ELF-1 (cell line): ENCODE data around the gene SCRG1.
A peak's percentile ranks its signal among the peaks of the same experiment; 100 is the strongest.

Experiments
- DNase-seq: peaks from one replicate; pipeline ENCODE4 v3.0.0-alpha.2; 2016; ENCODE audit warnings: low read depth, low spot score

Gene SCRG1

DNA sequence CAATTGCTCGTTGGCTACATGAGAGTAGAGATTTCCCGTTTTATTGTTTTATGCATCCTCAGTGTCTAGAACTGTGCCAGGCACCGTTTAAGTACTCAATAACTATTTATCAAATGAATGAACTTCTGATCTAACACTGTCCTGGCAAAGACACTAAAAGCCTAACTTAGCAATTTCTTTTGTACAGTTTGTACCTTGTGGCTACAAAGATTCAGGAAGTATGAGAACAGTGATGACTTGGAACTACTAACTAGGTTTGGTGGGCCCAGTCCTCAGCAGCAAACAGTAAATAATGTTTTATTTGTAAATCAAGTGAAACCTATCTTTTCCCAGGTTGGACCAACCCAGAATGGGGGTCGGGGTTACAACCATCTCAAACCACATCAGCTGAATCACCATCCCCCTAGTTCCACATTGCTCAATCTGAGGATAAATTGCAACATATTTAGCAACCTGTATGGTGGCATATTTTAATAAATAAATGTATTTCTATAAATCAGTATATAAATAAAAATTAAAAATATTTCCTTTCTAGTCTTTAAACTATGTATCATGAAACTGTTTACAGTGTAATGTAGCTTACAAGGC is 12.3 kb upstream of the SCRG1 start:
- no peak for DNase-seq

DNA sequence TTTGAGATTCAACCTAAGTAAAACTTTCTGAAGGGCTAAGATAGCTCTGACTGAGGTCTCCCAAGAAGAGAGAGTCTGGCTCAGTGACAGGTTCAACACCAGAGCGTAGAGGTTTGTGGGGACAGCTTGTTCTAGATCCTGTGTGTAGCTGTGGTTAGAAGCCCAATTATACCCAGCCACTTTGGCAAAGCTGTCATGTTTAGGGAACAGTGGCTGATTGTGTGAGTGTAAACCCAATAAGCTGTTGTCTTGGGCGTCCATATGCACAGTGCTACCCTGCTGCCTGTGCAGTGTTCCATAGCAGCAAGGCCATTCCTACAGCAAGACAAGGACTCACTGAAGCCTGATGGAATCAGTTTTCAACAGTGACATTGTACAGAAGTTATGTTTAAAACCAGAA is 11.2 kb upstream of the SCRG1 start:
- DNase-seq = no peak

DNA sequence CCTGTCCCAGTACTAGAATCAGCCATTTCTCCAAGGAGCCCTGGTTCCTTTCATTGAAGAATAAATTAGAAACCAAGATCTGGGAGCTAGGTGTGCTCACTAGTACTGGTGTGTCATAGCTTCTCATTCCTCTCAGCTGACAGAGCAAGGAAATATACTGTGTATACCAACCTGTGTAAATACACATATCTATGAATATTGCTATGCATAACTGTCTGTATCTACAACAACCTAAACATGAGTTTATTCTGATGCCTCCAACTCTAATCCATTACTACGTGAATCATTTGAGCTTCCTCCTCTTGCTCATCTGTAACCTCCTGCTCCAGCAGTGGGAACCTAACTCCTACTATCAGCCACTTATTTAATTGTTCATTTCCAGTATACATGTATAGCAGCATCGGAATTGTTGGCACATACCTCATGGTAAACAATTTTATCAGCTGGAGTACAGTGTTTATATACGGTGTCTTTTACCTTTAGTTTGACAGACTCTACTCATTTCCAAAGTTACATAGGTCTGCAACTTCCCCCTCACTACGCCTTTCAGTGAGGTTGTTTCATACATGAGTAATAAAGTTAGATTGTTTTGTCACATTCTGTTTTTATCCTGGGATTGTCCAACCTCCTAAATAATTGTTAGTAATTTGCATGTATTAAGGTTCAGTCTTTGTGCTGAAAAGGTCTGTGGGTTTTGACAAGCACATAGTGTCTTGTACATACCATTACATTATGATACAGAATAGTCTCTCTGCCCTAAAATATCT is 7.1 kb upstream of the SCRG1 start:
- no peak for DNase-seq

DNA sequence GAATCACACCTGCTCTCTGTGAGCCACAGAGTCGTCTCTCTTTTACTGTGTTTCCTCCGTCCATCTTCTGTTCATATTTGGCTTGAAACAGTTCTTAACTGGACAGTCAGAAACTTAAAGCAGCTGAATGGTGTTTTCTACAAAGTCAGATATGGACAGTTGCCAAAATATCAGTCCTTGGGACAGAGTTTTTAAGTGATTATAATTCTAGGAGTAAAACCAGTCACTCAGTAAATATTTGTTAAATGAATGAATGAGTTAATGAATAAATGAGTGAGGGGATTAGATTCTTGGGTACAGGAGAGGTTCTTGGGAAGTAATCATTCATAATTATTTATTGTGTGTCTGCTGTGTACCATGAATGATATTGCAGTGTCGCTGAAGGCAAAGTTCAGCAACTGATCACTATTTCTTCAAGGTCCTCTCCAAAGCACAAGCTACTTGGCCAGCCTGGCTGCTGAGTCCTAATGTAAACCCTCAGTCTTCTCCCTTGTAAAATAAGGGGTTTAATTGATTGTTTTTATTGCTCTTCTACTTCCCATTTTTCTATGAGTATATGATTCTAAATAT is 5.5 kb upstream of the SCRG1 start:
- DNase-seq = no peak

DNA sequence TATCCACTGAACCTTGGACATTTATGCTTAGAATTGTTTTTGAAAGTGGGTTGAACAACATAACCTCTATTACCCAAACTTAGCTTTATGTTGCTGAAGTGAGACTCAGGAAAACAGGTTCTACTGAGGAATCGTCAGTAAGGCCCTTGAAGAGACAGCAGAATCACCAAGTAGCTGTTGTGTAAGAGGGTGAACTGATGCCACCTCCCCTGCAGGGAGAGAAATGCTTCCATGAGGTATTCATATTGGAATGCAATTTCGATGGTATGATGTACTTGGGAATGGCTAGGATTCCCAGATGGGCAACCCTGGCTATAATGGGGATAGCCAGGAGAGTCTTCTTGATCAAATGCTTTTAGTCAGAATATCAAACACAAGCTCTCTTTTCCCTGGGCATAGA is 4.1 kb upstream of the SCRG1 start:
- no peak for DNase-seq

DNA sequence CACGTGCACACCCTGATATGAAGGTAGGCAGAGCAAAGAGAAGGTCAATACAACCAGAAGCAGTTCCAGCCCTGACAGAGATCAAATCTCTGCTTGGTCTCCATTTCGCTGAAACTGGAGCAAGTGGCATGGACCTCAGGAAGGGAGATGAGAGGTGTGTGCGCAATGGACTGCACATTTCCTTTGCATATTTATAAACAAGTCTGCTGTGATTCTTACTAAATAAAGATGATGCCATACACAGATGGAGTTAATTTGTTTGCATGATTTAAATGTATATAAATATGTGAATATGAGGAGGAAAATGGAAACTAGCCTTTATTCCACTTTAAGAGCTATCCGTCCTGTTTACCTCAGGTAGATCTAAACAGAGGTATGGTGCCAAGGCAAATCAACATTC is 2.1 kb upstream of the SCRG1 start:
- no peak for DNase-seq

DNA sequence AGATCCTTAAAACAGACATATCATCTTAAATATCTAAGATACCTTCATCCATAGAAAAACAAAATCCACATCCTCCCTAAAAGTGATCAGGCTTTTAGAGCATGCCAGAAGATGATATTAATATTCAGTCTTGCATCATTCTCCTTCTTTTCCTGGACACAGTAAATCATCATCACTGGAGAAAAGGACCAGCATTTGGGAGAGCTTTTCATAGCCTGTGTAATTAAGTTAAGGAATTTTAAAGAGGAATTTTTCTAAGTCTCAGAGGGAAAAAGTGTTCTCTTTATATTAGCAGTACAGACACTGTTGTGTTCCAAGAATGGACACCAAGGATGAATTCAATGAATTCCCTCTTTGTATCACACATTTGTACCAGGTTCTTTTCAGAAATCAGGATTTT is 696 bp downstream of the SCRG1 start:
- DNase-seq = no peak

DNA sequence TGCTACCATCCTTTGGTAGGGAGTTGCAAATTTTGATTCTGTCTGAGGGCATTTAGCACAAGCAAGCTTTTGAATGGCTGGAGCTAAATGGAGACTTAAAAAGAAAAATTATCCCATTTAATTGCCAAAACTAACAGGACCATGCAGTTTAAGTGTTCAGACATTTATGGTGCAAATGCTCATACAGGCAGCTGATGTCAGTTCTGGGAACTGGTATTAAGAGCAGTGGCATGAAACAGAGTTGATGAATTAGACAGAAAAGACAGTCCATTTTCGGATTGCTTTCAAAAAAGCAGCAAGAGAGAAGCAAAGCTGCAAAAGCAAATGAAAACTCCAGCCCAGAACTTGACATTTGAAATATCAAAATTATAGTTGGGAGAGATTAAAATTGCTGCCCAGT is 1.3 kb downstream of the SCRG1 start:
- DNase-seq = no peak

DNA sequence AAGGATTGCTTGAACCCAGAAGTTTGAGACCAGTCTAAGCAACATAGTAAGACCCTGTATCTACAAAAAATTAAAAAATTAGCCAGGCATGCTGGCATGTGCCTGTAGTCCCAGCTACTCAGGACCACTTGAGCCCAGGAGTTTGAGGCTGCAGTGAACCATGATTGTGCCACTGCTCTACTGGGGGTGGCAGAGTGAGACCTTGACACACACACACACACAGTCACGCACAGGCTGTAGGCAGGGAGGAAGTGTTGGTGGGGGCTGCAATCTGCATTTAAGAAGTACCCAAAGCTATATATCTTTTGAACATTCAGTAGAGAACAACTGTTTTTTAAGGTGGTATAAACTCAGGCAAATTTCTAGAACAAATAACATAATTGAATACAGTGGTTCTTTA is 7.2 kb downstream of the SCRG1 start:
- no peak for DNase-seq

DNA sequence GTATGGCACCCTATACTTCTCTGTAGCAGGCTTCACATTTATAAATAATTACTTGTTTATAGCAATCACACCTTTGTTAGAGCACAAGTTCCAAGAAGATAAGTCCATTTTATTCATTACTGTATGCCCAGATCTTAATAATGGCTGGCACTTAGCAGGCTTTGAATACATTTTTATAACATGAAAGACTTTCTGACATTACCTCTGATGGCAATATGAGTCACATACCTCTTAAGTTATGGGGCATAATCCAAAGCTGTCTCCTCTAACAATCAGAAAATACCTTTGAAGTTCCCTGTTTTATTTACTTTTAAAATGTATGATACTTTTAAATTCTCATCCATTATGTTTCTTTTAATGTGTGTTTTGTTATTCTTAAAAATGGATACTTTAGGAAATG is 12.2 kb downstream of the SCRG1 start:
- no peak for DNase-seq

DNA sequence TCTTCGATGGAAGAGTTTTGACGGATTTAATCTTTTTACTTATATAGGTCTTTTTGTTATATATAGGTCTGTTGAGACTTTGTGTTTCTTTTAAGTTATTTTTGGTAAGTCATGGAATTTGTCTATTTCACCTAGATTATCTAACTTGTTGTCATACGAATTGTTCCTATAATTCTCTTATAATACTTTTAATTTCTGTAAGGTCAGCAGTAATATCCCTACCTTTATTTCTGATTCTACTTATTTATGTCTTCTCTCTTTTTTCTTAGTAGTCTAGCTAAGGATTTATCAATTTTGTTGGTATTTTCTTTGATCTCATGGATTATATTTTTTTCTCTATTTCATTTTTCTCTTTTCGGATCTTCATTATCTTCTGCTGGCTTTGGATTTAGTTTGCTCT is 16.6 kb downstream of the SCRG1 start:
- no peak for DNase-seq

DNA sequence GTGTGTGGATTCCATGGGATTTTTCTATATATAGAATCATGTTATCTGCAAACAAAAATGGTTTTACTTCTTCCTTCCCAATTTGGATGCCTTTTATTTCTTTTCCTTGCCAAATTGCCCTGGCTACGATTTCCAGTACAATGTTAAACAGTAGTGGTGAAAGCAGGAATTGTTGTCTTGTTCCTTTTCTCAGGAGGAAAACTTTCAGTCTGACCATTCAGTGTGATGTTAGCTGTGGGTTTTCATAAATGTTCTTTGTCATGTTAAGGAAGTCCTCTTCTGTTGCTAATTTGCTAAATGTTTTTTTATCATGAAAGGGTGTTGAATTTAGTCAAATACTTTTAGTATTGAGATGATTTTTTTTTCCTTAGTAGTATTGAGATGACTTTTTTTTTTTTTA is 17.3 kb downstream of the SCRG1 start:
- no peak for DNase-seq

DNA sequence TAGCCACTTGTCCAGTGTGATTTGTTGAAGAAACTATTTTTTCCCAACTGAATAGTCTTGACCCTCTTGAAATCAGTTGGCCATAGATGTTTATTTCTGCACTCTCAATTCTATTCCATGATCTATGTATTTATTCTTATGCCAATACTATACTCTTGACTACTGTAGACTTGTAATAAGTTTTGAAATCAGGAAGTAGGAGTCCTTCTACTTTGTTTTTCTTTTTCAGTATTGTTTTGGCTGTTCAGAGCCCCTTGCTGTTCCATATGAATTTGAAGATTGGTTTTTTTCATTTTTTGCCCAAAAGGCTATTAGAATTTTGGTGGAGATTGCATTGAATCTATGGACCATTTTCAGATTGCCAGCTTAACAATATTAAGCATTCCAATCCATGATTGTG is 17.9 kb downstream of the SCRG1 start:
- no peak for DNase-seq

DNA sequence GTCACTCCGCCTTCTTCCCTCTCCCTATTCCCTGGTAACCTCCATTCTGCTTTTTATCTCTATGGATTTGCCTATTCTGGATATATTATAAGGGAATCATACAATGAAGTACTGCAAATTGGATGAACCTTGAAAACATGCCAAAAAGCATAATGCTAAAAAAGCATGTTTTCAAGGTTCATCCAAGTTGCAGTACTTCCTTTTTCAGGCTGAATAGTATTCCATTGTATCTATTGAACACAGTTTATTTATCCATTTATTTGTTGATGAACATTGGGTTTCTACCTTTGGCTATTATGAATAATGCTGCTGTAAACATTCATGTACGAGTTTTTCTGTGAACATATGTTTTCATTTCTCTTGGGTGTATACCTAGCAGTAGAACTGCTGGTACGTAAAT is 19.0 kb downstream of the SCRG1 start:
- DNase-seq = no peak

DNA sequence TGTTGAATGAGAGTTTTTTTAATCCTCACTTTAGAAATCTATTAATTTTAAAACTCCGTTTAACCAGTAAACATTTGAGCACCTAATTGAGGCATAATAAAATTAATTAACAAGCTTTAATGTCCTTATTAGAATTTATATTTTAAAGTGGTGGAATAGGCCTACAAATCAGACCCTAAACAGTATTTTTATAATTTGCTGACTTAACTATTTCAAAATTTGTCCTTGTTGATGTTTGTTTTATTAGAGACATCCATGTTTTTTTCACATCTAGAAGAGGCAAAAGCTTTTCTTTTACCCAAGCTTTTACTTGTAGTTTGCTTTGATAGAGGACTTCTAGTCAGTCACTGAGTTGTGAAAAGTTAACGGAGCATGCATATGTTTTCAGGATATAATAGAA is 24.3 kb downstream of the SCRG1 start:
- no peak for DNase-seq

DNA sequence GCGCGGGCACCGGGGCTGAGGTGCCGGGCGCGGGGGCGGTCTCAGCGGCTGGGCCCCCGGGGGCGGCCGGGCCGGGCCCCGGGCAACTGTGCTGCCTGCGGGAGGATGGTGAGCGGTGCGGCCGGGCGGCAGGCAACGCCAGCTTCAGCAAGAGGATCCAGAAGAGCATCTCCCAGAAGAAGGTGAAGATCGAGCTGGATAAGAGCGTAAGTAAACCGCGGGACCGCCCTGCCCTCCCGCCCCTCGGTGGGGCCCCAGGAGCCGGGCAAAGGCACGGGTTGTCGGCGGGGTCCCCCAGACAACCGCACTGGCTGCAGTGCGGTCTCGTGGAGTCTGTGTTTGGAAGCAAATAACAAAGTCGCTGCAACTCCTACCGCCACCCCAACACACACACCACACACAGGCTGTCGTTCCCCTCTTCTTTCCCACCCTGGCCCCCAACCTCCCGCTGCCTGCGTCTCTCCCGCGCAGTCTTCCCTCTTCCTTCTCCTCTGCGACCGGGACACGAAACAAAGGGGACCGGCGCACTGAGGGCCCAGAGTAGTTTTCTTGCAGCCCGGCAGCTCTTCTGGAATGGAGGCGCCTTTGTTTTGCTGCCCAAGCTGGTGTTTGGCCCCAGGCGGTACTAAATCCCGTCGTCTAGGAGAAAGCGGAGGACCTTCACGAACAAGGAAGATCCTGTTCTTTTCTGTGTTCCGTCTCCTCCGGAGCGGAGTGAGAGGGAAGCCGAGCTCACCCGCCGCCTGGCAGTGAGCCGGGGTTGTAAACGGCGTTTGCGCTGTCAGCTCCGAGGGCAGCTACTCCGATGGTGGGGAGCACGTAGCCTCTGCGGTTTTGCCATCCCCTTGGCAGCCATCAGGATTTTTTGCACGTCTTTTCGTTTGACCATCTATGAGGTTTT is 27.4 kb downstream of the SCRG1 start:
- peak; percentile 87 for DNase-seq

DNA sequence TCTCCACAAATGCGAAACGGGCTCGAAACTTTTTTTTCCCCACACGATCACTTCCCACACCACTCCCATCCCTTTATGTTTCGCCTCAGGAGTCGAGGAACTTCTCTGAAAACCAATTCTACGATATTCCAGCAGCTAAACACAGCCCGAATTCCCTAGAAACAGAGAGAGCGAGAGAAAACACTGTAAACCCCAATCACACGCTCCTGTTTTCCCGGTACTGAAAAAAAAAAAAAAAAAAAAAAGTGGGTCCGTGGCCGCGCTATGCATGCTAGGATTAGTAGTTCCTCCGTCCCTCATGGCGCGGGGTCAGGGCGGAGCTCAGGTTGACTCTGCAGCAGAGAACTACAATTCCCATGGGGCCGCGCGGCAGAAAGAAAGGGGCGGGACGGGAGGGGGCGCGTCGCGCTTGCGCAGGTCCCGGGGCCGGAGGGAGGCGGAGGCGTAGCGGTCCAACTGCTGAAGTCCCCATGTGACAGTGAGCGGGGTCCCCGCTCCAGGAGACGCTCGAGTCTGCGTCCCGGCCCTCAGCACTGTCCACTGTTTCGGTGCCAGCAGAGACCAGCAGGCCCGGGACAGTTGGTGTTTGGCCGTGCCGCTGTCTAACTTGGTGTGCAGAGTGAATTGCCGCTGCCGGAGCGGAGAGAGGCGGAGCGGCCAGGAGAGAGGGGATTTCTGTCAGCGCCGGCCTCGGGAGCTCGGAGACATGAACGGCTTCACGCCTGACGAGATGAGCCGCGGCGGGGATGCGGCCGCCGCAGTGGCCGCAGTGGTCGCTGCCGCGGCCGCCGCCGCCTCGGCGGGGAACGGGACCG is 28.2 kb downstream of the SCRG1 start, which contains the start of gene SAP30:
SAP30 (plus strand) TSS at position 478 of the 815 bp plus-strand sequence; CDS start at position 707, 229 bp downstream.
- DNase-seq = peak; percentile 98

DNA sequence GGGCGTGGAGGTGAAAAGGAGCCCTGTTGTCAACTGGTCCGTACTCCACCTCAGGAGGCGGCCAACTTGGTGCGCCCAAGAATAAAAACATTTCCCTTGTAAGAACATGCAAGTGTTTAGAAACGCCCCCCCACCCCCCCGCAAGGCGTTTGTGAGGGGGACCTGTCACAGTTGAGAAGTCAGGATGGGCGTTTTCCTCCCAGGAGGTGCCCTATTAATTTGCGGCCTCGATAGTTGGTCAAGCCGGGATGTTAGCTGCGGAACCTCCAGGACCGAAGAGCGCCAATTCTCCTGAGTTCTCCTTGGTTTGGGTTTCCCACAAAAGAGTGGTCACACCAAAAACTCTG is 28.8 kb downstream of the SCRG1 start:
- DNase-seq = no peak

DNA sequence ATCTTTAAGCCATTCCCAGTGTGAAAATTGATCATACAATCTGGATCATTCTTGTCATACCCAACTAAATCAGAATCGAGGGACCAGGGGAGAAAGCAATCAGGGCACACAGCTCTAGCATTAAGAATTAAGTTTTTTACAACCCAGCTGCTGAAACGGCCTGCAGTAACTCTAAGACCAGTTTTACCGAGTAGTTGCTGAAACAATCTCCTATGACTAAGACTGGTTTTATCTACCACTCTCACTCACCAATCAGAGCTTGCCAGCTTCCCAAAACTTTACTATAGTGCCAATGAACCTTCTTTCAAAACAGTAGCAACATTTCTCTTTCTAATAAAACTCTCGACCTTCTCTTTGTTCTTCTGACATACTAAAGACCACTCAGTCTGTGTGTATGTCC is 31.0 kb downstream of the SCRG1 start:
- DNase-seq = no peak

DNA sequence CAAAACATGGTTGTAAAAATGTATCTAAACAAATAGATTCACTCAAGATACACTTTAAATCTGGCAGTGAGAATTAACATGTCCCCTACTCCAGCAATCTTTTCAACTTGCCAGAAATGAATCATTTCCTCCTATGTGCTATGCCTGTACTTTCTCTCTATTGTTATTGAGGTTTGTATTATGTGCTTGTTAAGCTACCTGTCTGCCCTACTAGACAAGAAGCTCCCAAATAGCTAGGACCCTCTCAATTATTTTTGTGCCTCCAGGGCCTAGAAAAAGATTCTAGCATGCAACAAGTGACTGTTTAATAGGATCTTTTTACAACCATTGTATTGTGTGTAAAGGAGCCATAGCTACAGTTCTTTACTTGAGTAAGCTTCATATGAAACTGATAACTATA is 31.6 kb downstream of the SCRG1 start:
- DNase-seq = no peak

DNA sequence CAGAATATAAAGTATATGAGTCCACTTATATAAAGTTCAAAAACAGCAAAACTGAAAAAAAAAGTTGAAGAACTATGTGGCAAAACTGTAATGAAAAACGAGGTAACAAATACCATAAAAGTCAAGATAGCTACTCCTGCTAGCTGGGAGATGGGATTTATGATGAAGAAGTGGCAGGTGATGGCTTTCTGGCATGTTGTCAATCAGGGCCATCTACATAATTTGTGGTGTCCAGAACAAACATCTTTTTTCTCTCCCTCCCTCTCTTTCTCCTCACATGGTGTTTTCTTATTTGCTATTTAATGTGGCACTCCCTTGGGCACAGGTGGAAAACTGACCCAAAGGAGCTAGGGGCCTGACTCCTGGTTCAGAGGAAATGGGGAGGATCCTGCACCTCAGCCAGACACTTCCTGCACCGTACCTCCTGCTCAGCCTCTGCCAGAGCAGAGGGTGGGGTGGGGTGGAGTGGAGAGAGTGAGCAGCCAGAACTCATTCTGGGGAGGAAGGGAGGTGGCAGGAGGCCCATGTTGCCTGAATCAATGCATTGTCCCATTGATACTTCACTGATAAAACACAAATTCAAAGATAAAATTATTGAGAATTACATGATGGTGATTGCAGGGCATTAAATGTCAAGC is 33.4 kb downstream of the SCRG1 start:
- DNase-seq = no peak
